ENCODE data around the gene SLC10A6. TPM values are rescaled to one million over a fixed set of nuclear protein-coding genes. Genes with fewer than 3 reads are reported as not detected.

SLC10A6 gene
- total RNA-seq, 1 donor from 2014 or later = 23.5 TPM

- H3K9me3 ChIP-seq = no peaks in the 10 kb centered on the region
- no peaks in the 10 kb centered on the region for H3K4me1 ChIP-seq
- TF ChIP-seq, protein P1, sequence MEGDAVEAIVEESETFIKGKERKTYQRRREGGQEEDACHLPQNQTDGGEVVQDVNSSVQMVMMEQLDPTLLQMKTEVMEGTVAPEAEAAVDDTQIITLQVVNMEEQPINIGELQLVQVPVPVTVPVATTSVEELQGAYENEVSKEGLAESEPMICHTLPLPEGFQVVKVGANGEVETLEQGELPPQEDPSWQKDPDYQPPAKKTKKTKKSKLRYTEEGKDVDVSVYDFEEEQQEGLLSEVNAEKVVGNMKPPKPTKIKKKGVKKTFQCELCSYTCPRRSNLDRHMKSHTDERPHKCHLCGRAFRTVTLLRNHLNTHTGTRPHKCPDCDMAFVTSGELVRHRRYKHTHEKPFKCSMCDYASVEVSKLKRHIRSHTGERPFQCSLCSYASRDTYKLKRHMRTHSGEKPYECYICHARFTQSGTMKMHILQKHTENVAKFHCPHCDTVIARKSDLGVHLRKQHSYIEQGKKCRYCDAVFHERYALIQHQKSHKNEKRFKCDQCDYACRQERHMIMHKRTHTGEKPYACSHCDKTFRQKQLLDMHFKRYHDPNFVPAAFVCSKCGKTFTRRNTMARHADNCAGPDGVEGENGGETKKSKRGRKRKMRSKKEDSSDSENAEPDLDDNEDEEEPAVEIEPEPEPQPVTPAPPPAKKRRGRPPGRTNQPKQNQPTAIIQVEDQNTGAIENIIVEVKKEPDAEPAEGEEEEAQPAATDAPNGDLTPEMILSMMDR (IDR thresholded peaks at IDR 0.05) = no peak
- H3K27ac ChIP-seq = no peak overlapping the region
- H3K27me3 ChIP-seq = no peaks in the 10 kb centered on the region
- no peak for DNase-seq (ENCODE audit: low spot score in 2 of 2)
- no peak overlapping the region for H3K4me3 ChIP-seq
- intact Hi-C loops (cut with DNase I) = no loop called here
- H3K36me3 ChIP-seq = peaks cover 0 to 12% of the 10 kb centered on the region in 2 donors
These were observed 74.1 kb downstream of the SLC10A6 start for GRCh38 chr4:86775061-86775460.

Other genes starting within 250 kb of the SLC10A6 start
- gene C4orf36, start 43.0 kb upstream of the SLC10A6 start, total RNA-seq = not detected
- gene AFF1, start 85.6 kb upstream of the SLC10A6 start, total RNA-seq = 112 TPM